SU-DHL-6 (cell line): Measurements from ENCODE around the gene SWSAP1.

ENCODE experiments used
- H2AFZ ChIP-seq: fragments of 200-600 bp; sonication (generic); 2 replicates; pipeline ENCODE4 v1.6.1; 2014; ENCODE audit warnings: low read depth, mild to moderate bottlenecking, moderate library complexity, mixed read lengths, antibody characterized with exemption, low read length; ENCODE audit not compliant: severe bottlenecking
- H3F3A ChIP-seq: fragments of 200-600 bp; shearing (Covaris generic); 2 replicates; pipeline ENCODE4 v1.6.0; 2016; ENCODE audit warnings: antibody characterized with exemption, mild to moderate bottlenecking; ENCODE audit not compliant: insufficient read depth
- H3K27ac ChIP-seq: fragments of 200-600 bp; sonication (generic); 2 replicates; pipeline ENCODE4 v1.5.1; 2016; ENCODE audit warnings: low read depth, mild to moderate bottlenecking, low read length, moderate library complexity, mixed read lengths
- H3K27me3 ChIP-seq: fragments of 200-600 bp; sonication (generic), shearing (Covaris generic); 2 replicates; pipeline ENCODE4 v1.6.0; 2014; ENCODE audit warnings: mild to moderate bottlenecking, low read length
- H3K36me3 ChIP-seq: fragments of 200-600 bp; sonication (generic); 2 replicates; pipeline ENCODE4 v1.6.1; 2014; ENCODE audit warnings: mild to moderate bottlenecking, low read length, mixed read lengths
- H3K4me2 ChIP-seq: fragments of 300-600, 200-600 bp; shearing (Covaris generic), sonication (generic); 2 replicates; pipeline ENCODE4 v1.6.0; 2014; ENCODE audit warnings: low read length, low read depth, mild to moderate bottlenecking; ENCODE audit not compliant: poor library complexity, severe bottlenecking
- H3K4me3 ChIP-seq: fragments of 200-600 bp; sonication (generic); 2 replicates; pipeline ENCODE4 v1.5.1; 2014; ENCODE audit warnings: antibody characterized with exemption, low read length, mild to moderate bottlenecking, mixed read lengths; ENCODE audit not compliant: insufficient read depth, poor library complexity, severe bottlenecking
- H3K79me2 ChIP-seq: fragments of 200-600 bp; sonication (generic); 2 replicates; pipeline ENCODE4 v1.6.1; 2014; ENCODE audit warnings: mild to moderate bottlenecking, low read length, moderate library complexity; ENCODE audit not compliant: insufficient read depth
- H3K9ac ChIP-seq: fragments of 200-600 bp; sonication (generic); 2 replicates; pipeline ENCODE4 v1.7.0; 2014; ENCODE audit warnings: mild to moderate bottlenecking, low read length
- H3K9me2 ChIP-seq: fragments of 200-600 bp; sonication (generic); replicated peaks from 2 replicates; pipeline ENCODE4 v1.6.1; 2014; ENCODE audit warnings: low read length; ENCODE audit not compliant: insufficient read depth
- H3K9me3 ChIP-seq: fragments of 200-600 bp; sonication (generic); 2 replicates; pipeline ENCODE4 v1.6.1; 2014; ENCODE audit warnings: low read length, mixed read lengths; ENCODE audit not compliant: insufficient read depth
- H4K20me1 ChIP-seq: fragments of 200-600 bp; sonication (generic); 2 replicates; pipeline ENCODE4 v1.6.1; 2014; ENCODE audit warnings: low read depth, mild to moderate bottlenecking, antibody characterized with exemption, low read length, moderate library complexity, mixed read lengths
- CTCF ChIP-seq: fragments of 200-600 bp; sonication (generic); IDR thresholded peaks from one replicate; pipeline ENCODE4 v1.5.1; 2017; ENCODE audit warnings: antibody characterized with exemption, mild to moderate bottlenecking, low read length, moderate library complexity; ENCODE audit not compliant: insufficient read depth, poor library complexity, severe bottlenecking
- EZH2phosphoT487 ChIP-seq: fragments of 200-600 bp; sonication (generic), shearing (Covaris generic); conservative IDR thresholded peaks from 2 replicates; pipeline ENCODE4 v1.6.1; 2018; ENCODE audit warnings: mild to moderate bottlenecking, antibody characterized with exemption, low read length, moderate library complexity, mixed read lengths

The SWSAP1 gene

GRCh38 chr19:11361771-11362731 lies 12.4 kb upstream of the SWSAP1 start:
- Histone ChIP-seq H3K9me2 (no peaks in the 10 kb centered on the region), H3K4me2 (no peak overlapping the region), H3K27me3 (no peaks in the 10 kb centered on the region), H2AFZ (no peak overlapping the region), H3K79me2 (no peaks in the 10 kb centered on the region), H3K27ac (no peak overlapping the region), H3K9ac (no peak overlapping the region), H3F3A (no peaks in the 10 kb centered on the region), H3K36me3 (no peaks in the 10 kb centered on the region), H3K9me3 (no peaks in the 10 kb centered on the region), H4K20me1 (no peaks in the 10 kb centered on the region), H3K4me3 (no peak overlapping the region)
- TF ChIP-seq EZH2phosphoT487 = no peak
- no peak for TF ChIP-seq CTCF

- no peaks in the 10 kb centered on the region for H3K36me3 ChIP-seq
- no peak overlapping the region for H3K27ac ChIP-seq
- no peak overlapping the region for H3K9ac ChIP-seq
- H3F3A ChIP-seq = no peaks in the 10 kb centered on the region
- no peak overlapping the region for H2AFZ ChIP-seq
- H3K79me2 ChIP-seq = no peaks in the 10 kb centered on the region
- TF ChIP-seq CTCF (no peak), EZH2phosphoT487 (no peak)
- H4K20me1 ChIP-seq = no peaks in the 10 kb centered on the region
- no peak overlapping the region for H3K4me2 ChIP-seq
- no peak overlapping the region for H3K4me3 ChIP-seq
- H3K9me3 ChIP-seq = no peaks in the 10 kb centered on the region
- H3K27me3 ChIP-seq = no peaks in the 10 kb centered on the region
- H3K9me2 ChIP-seq = no peaks in the 10 kb centered on the region
Observed at GRCh38 chr19:11363881-11364280, 10.6 kb upstream of the SWSAP1 start.

- Histone ChIP-seq H3K9me3 (no peaks in the 10 kb centered on the region), H3K4me2 (no peak overlapping the region), H2AFZ (no peak overlapping the region), H3K9ac (no peak overlapping the region), H3K27ac (no peak overlapping the region), H3K36me3 (no peaks in the 10 kb centered on the region), H3K27me3 (no peaks in the 10 kb centered on the region), H3K4me3 (no peak overlapping the region), H3K79me2 (no peaks in the 10 kb centered on the region), H3F3A (no peaks in the 10 kb centered on the region), H4K20me1 (no peaks in the 10 kb centered on the region), H3K9me2 (no peaks in the 10 kb centered on the region)
- no peak for TF ChIP-seq EZH2phosphoT487
Observed at GRCh38 chr19:11364296-11364904, 10.1 kb upstream of the SWSAP1 start.

- no peak overlapping the region for H2AFZ ChIP-seq
- no peaks in the 10 kb centered on the region for H3K27me3 ChIP-seq
- no peak overlapping the region for H3K27ac ChIP-seq
- no peaks in the 10 kb centered on the region for H3K9me3 ChIP-seq
- no peaks in the 10 kb centered on the region for H3F3A ChIP-seq
- TF ChIP-seq EZH2phosphoT487 (no peak), CTCF (no peak)
- H3K9me2 ChIP-seq = no peaks in the 10 kb centered on the region
- no peak overlapping the region for H3K4me3 ChIP-seq
- H3K9ac ChIP-seq = no peak overlapping the region
- H4K20me1 ChIP-seq = no peaks in the 10 kb centered on the region
- no peaks in the 10 kb centered on the region for H3K36me3 ChIP-seq
- no peaks in the 10 kb centered on the region for H3K79me2 ChIP-seq
- no peak overlapping the region for H3K4me2 ChIP-seq
Observed at GRCh38 chr19:11364935-11365334, 9.5 kb upstream of the SWSAP1 start.
